Measurements from ENCODE around the gene ZCCHC14. TPM values are rescaled to one million over a fixed set of nuclear protein-coding genes. Genes with fewer than 3 reads are reported as not detected.

The ZCCHC14 gene
- total and polyA plus RNA-seq, 2 of the 13 experiments (the other 11 are each of a cell fraction or from before 2014, with no cell fraction given) = 12.4 to 12.5 TPM

- 0 out of 4 replicates have a peak, but pooled peaks of 1 of the 2 experiments have one; percentile 5 for TF ChIP-seq EP300 (IDR thresholded peaks at IDR 0.05; ENCODE audit: low read depth in 2 of 2, low read length in 2 of 2)
- no peak for TF ChIP-seq EP300 (CRISPR knock-in tag; IDR thresholded peaks at IDR 0.05; ENCODE audit: borderline replicate concordance)
- TF ChIP-seq REST (IDR thresholded peaks at IDR 0.05; ENCODE audit: borderline replicate concordance in 1 of 2, low read depth in 1 of 2, low read length in 2 of 2) = no peak
- TF ChIP-seq ZBTB20 (CRISPR knock-in tag; IDR thresholded peaks at IDR 0.05; ENCODE audit: borderline replicate concordance, low read depth) = peak; percentile 68; the same call in 1 of the 2 replicates
- TF ChIP-seq IKZF5 (CRISPR knock-in tag; IDR thresholded peaks at IDR 0.05) = peak; percentile 1; the same call in 1 of the 2 replicates
- TF ChIP-seq FOXO4 (CRISPR knock-in tag; conservative IDR thresholded peaks at IDR 0.05) = peak; percentile 99; the same call in 1 of the 2 replicates
- 0 out of 2 replicates have a peak, but pooled peaks have one; percentile 38 for TF ChIP-seq IRF1 (CRISPR knock-in tag; IDR thresholded peaks at IDR 0.05; ENCODE audit: low read depth)
- peak; percentile 7; the same call in 1 of the 2 replicates for TF ChIP-seq ZNF281 (CRISPR knock-in tag; IDR thresholded peaks at IDR 0.05; ENCODE audit: borderline replicate concordance)
- TF ChIP-seq PBX2 (CRISPR knock-in tag; IDR thresholded peaks at IDR 0.05) = no peak
- 0 out of 2 replicates have a peak, but pooled peaks have one; percentile 24 for TF ChIP-seq ZNF550 (CRISPR knock-in tag; IDR thresholded peaks at IDR 0.05; ENCODE audit: borderline replicate concordance)
- peak; percentile 63; the same call in 1 of the 2 replicates for TF ChIP-seq NR1H2 (CRISPR knock-in tag; IDR thresholded peaks at IDR 0.05; ENCODE audit: borderline replicate concordance, low read depth)
- TF ChIP-seq BRD4 (CRISPR knock-in tag; IDR thresholded peaks at IDR 0.05) = 0 out of 2 replicates have a peak, but pooled peaks have one; percentile 16
- no peak for TF ChIP-seq EEA1 (CRISPR knock-in tag; IDR thresholded peaks at IDR 0.05; ENCODE audit: borderline replicate concordance)
- TF ChIP-seq RFX3 (CRISPR knock-in tag; IDR thresholded peaks at IDR 0.05) = no peak
- no peak for TF ChIP-seq SP1 (IDR thresholded peaks at IDR 0.05)
- TF ChIP-seq SP1 (CRISPR knock-in tag; IDR thresholded peaks at IDR 0.05) = no peak
Measured at GRCh38 chr16:87384162-87384874, 108.5 kb downstream of the ZCCHC14 start (continued).

All from HepG2 (cell line).